HepG2 (cell line): Measurements from ENCODE around the gene THBS4. TPM values are rescaled to one million over a fixed set of nuclear protein-coding genes. Genes with fewer than 3 reads are reported as not detected.

Source experiments
- ATAC-seq: fragments of 200-7000 bp; cut with Tn5 transposase; 3 replicates; pipeline ENCODE4 v1.9.1; 2020; ENCODE audit warnings: mild to moderate bottlenecking, moderate library complexity
- BruUV-seq: library from RNA; stranded (reverse); fragments of 400-500 nt; replicated peaks from 2 replicates; lab custom pipeline; 2021; lab: Mats Ljungman, UMichigan
- CTCF ChIA-PET: fragments of 300-600 bp; formaldehyde crosslinking; extraction: SDS; loops from one replicate; lab custom pipeline; 2021; ENCODE audit warnings: low total read pairs, inconsistent platforms, low intra/inter-chr PET ratio; lab: Yijun Ruan, JAX
- POLR2A ChIA-PET: fragments of 350-600 bp; sonication (Branson Sonifier 250); formaldehyde crosslinking; loops from one replicate; lab custom pipeline; 2020; ENCODE audit warnings: antibody characterized with exemption, inconsistent platforms; lab: Yijun Ruan, JAX
- DNase-seq: peaks from one replicate; pipeline ENCODE4 v3.0.0-alpha.2; 2015; ENCODE audit warnings: low spot score
- FAIRE-seq: peaks from 3 replicates; lab custom pipeline; 2011; peaks lifted over from hg19 to GRCh38; lab: Jason Lieb, UNC
- H2AFZ ChIP-seq: one replicate; pipeline ENCODE4 v1.6.1; 2011; ENCODE audit warnings: low read length, inconsistent platforms
- H3K27ac ChIP-seq: fragments of 300-600 bp; 3 replicates; pipeline ENCODE4 v1.8.0; 2011; ENCODE audit warnings: mixed run types, mild to moderate bottlenecking, mixed read lengths, low read length, inconsistent platforms; ENCODE audit not compliant: insufficient read depth; ENCODE audit errors: extremely low read length
- H3K27me3 ChIP-seq, 2 experiments: fragments of 200-600 bp in 1 of 2; 2 replicates in 1 of 2; 3 replicates in 1 of 2; pipeline versions ENCODE4 v1.6.0 to v1.8.0; 2011; ENCODE audit warnings: low read length in 2 of 2, mild to moderate bottlenecking in 2 of 2, moderate library complexity in 2 of 2, inconsistent platforms in 1 of 2; ENCODE audit not compliant: insufficient read depth in 2 of 2, control insufficient read depth in 1 of 2
- H3K36me3 ChIP-seq, 2 experiments: fragments of 200-600 bp in 1 of 2; replicated peaks in 1 of 2; 2 replicates in 1 of 2; 3 replicates in 1 of 2; pipeline versions ENCODE4 v1.5.1 to v1.8.0; 2011; ENCODE audit warnings: low read length in 2 of 2, inconsistent platforms in 1 of 2; ENCODE audit not compliant: insufficient read depth in 2 of 2, control insufficient read depth in 1 of 2
- H3K4me1 ChIP-seq: 2 replicates; pipeline ENCODE4 v1.5.1; 2012; ENCODE audit warnings: low read length, inconsistent platforms; ENCODE audit not compliant: insufficient read depth
- H3K4me2 ChIP-seq: 2 replicates; pipeline ENCODE4 v1.6.0; 2011; ENCODE audit warnings: low read depth, low read length, inconsistent platforms
- H3K4me3 ChIP-seq, 3 experiments: fragments of 200-600 bp in 1 of 3; sonication (generic), shearing (Covaris generic) in 1 of 3; replicated peaks in 1 of 3; 2 replicates each; pipeline ENCODE4 v1.5.1; 2011 to 2016; ENCODE audit warnings: low read length in 3 of 3, inconsistent platforms in 2 of 3, low read depth in 2 of 3, mild to moderate bottlenecking in 2 of 3, control low read depth in 1 of 3, mixed read lengths in 1 of 3; ENCODE audit not compliant: insufficient read depth in 1 of 3
- H3K79me2 ChIP-seq: one replicate; pipeline ENCODE4 v1.6.1; 2011; ENCODE audit warnings: low read length, inconsistent platforms; ENCODE audit not compliant: insufficient read depth
- H3K9ac ChIP-seq: 2 replicates; pipeline ENCODE4 v1.6.0; 2011; ENCODE audit warnings: mild to moderate bottlenecking, low read depth, low read length, inconsistent platforms; ENCODE audit not compliant: insufficient read depth
- H3K9me3 ChIP-seq: 2 replicates; pipeline ENCODE4 v1.5.1; 2012; ENCODE audit warnings: mild to moderate bottlenecking, low read length
- H4K20me1 ChIP-seq: 2 replicates; pipeline ENCODE4 v1.6.0; 2011; ENCODE audit warnings: inconsistent platforms, mild to moderate bottlenecking, low read length, moderate library complexity; ENCODE audit not compliant: insufficient read depth
- AHDC1 ChIP-seq: sonication (generic); formaldehyde crosslinking; IDR thresholded peaks from 2 replicates; pipeline ENCODE4 v1.5.1; 2020; ENCODE audit warnings: mild to moderate bottlenecking, missing genetic modification reagents, borderline replicate concordance
- HMG20B ChIP-seq: conservative IDR thresholded peaks from 2 replicates; pipeline ENCODE4 v1.6.1; 2016; ENCODE audit warnings: missing genetic modification reagents, missing compliant biosample characterization
- KDM5A ChIP-seq: fragments of 200-600 bp; sonication (generic); IDR thresholded peaks from 2 replicates; pipeline ENCODE4 v1.7.0; 2018; ENCODE audit warnings: antibody characterized with exemption, mild to moderate bottlenecking, low read length, borderline replicate concordance
- MIER2 ChIP-seq: IDR thresholded peaks from 2 replicates; pipeline ENCODE4 v1.6.1; 2016; ENCODE audit warnings: missing biosample characterization, missing genetic modification reagents
- PAWR ChIP-seq: sonication (generic); formaldehyde crosslinking; IDR thresholded peaks from 2 replicates; pipeline ENCODE4 v1.4.0; 2020; ENCODE audit warnings: missing genetic modification reagents, mild to moderate bottlenecking, borderline replicate concordance
- RARG ChIP-seq: sonication (generic); formaldehyde crosslinking; IDR thresholded peaks from 2 replicates; pipeline ENCODE4 v1.4.0; 2020; ENCODE audit warnings: low read depth, mild to moderate bottlenecking, missing genetic modification reagents
- RFXANK ChIP-seq: IDR thresholded peaks from 2 replicates; pipeline ENCODE4 v1.6.1; 2016
- TCF12 ChIP-seq, 2 experiments: fragments of 450-650 bp in 1 of 2; sonication (generic) in 1 of 2; formaldehyde crosslinking in 1 of 2; IDR thresholded peaks; 2 replicates each; pipeline versions ENCODE4 v1.6.1 to v1.8.0; 2017 to 2022; ENCODE audit warnings: antibody characterized with exemption in 1 of 2, mild to moderate bottlenecking in 1 of 2, missing genetic modification reagents in 1 of 2, moderate library complexity in 1 of 2
- ZBTB1 ChIP-seq: sonication (generic); formaldehyde crosslinking; IDR thresholded peaks from 2 replicates; pipeline ENCODE4 v1.4.0; 2020; ENCODE audit warnings: missing genetic modification reagents, borderline replicate concordance
- ZNF224 ChIP-seq: sonication (generic); formaldehyde crosslinking; IDR thresholded peaks from 2 replicates; pipeline ENCODE4 v1.5.0; 2020; ENCODE audit warnings: mild to moderate bottlenecking, missing genetic modification reagents
- ZNF569 ChIP-seq: sonication (generic); formaldehyde crosslinking; IDR thresholded peaks from 2 replicates; pipeline ENCODE4 v1.5.0; 2020; ENCODE audit warnings: mild to moderate bottlenecking, missing genetic modification reagents, moderate library complexity, borderline replicate concordance
- ZNF570 ChIP-seq: sonication (generic); formaldehyde crosslinking; IDR thresholded peaks from 2 replicates; pipeline ENCODE4 v1.4.0; 2020; ENCODE audit warnings: mild to moderate bottlenecking, missing genetic modification reagents, borderline replicate concordance
- ZSCAN30 ChIP-seq: sonication (generic); formaldehyde crosslinking; IDR thresholded peaks from 2 replicates; pipeline ENCODE4 v1.5.0; 2020; ENCODE audit warnings: mild to moderate bottlenecking, missing genetic modification reagents
- ZSCAN9 ChIP-seq: IDR thresholded peaks from 2 replicates; pipeline ENCODE4 v1.6.1; 2016; ENCODE audit warnings: borderline replicate concordance
- WGBS: methylation state at CpG from one replicate; pipeline ENCODE4 v1.1.6; 2017; ENCODE audit warnings: low lambda C conversion rate; 5-methylcytosine and 5-hydroxymethylcytosine counted together
- in situ Hi-C: cut with HindIII; loops from 2 replicates; pipeline ENCODE4 v1.10.0; 2017; ENCODE audit warnings: low pct_unique_long_range_greater_than_20kb; ENCODE audit not compliant: extremely low pct_ligation_motif_present
- intact Hi-C: fragments of 100-400 bp; cut with micrococcal nuclease; formaldehyde crosslinking; loops from one replicate; pipeline ENCODE4 v1.10.0; 2022; ENCODE audit not compliant: unreplicated experiment
- polyA plus RNA-seq, 8 experiments: library from polyadenylated mRNA; depleted of rRNA in 3 of 8; stranded (reverse) in 7 of 8; unstranded in 1 of 8; fragments of >200 nt; fragmentation: Illumina TruSeq in 4 of 8; extraction: Trizol in 4 of 8; gene quantifications; 2 replicates each; pipeline versions ENCODE4 v1.2.1 to v1.2.3, GENCODE V29; 2011 to 2016; ENCODE audit warnings: low read depth in 4 of 8, missing spikeins in 1 of 8, mixed read lengths in 1 of 8; ENCODE audit not compliant: insufficient read depth in 1 of 8
- total RNA-seq, 5 experiments: library from RNA; depleted of rRNA; stranded (reverse); fragments of >200 nt; fragmentation: Illumina TruSeq; extraction: Trizol; gene quantifications; 2 replicates each; pipeline ENCODE4 v1.2.3, GENCODE V29; 2016; ENCODE audit warnings: low read depth in 1 of 5

Gene THBS4
- total and polyA plus RNA-seq, 2 of the 13 experiments (the other 11 are each of a cell fraction or from before 2014, with no cell fraction given) = 0.60 to 1.2 TPM

GRCh38 chr5:80041527-80041926, 6.4 kb downstream of the THBS4 start (continued):
- TF ChIP-seq PAWR (CRISPR knock-in tag) (no peak), ZNF224 (CRISPR knock-in tag) (no peak), MIER2 (CRISPR knock-in tag) (no peak), ZNF569 (CRISPR knock-in tag) (no peak)

- no peak overlapping the region for H3K9ac ChIP-seq
- 33% methylated on average over 3 of the region's 3 CpGs for WGBS
- no peaks in the 10 kb centered on the region for H3K36me3 ChIP-seq
- H3K4me2 ChIP-seq = no peak overlapping the region
- FAIRE-seq (no peak), ATAC-seq (no peak), DNase-seq (no peak)
- H3K27me3 ChIP-seq = peaks cover 0 to 16% of the 10 kb centered on the region in 2 experiments; a peak in 4 of 5 replicates
- TF ChIP-seq RFXANK (no peak), RARG (CRISPR knock-in tag) (no peak), KDM5A (no peak), ZSCAN30 (CRISPR knock-in tag) (no peak), ZNF570 (CRISPR knock-in tag) (no peak), HMG20B (CRISPR knock-in tag) (no peak), ZSCAN9 (no peak), AHDC1 (no peak), ZBTB1 (no peak), TCF12 (IDR thresholded peaks at IDR 0.05) (no peak), TCF12 (CRISPR knock-in tag; IDR thresholded peaks at IDR 0.05) (no peak)
- no peak overlapping the region for H3K27ac ChIP-seq
- ChIA-PET POLR2A (no interaction called here), CTCF (no interaction called here)
- H3K4me3 ChIP-seq = no peak overlapping the region
- in situ Hi-C loops = no loop called here
- no peaks in the 10 kb centered on the region for H3K9me3 ChIP-seq
- no peaks in the 10 kb centered on the region for H3K4me1 ChIP-seq
- intact Hi-C loops = no loop called here
- no peaks in the 10 kb centered on the region for H4K20me1 ChIP-seq
- H2AFZ ChIP-seq = no peak overlapping the region
- no TSS peak for BruUV-seq
- H3K79me2 ChIP-seq = no peaks in the 10 kb centered on the region
Observed at GRCh38 chr5:80042330-80042729, 7.2 kb downstream of the THBS4 start.
